Activated CD8-positive, alpha-beta T cell treated with anti-CD3 and anti-CD28 coated beads for 36 hours (primary cell): ENCODE results near the gene GRIK3. TPM values are rescaled to one million over a fixed set of nuclear protein-coding genes. Genes with fewer than 3 reads are reported as not detected.

Source experiments
- ATAC-seq: fragments of 200-7000 bp; cut with Tn5 transposase; one replicate; pipeline ENCODE4 v1.10.0; 2021; ENCODE audit warnings: mild to moderate bottlenecking, moderate library complexity
- CTCF ChIA-PET: fragments of 350-600 bp; sonication (Branson Sonifier 250); formaldehyde crosslinking; loops from one replicate; lab custom pipeline; 2021; ENCODE audit warnings: antibody characterized with exemption; lab: Charles Lee
- POLR2A ChIA-PET: fragments of 350-600 bp; sonication (Branson Sonifier 250); formaldehyde crosslinking; loops from one replicate; lab custom pipeline; 2021; ENCODE audit warnings: antibody characterized with exemption; lab: Charles Lee
- DNase-seq: peaks from one replicate; pipeline ENCODE4 v3.0.0-alpha.2; 2020
- H3K27ac Mint-ChIP-seq: one replicate; pipeline ENCODE4 v1.8.0; 2021; ENCODE audit warnings: mild to moderate bottlenecking, mixed read lengths
- H3K27me3 Mint-ChIP-seq: one replicate; pipeline ENCODE4 v1.8.0; 2021; ENCODE audit warnings: mixed read lengths
- H3K36me3 Mint-ChIP-seq: one replicate; pipeline ENCODE4 v1.8.0; 2021; ENCODE audit warnings: low read depth, mixed read lengths
- H3K4me1 Mint-ChIP-seq: one replicate; pipeline ENCODE4 v1.8.0; 2021; ENCODE audit warnings: low read depth, mixed read lengths
- H3K4me3 Mint-ChIP-seq: one replicate; pipeline ENCODE4 v1.8.0; 2021; ENCODE audit warnings: mild to moderate bottlenecking, moderate library complexity, mixed read lengths
- H3K9me3 Mint-ChIP-seq: one replicate; pipeline ENCODE4 v1.8.0; 2021; ENCODE audit warnings: mixed read lengths
- intact Hi-C: fragments of 100-400 bp; cut with micrococcal nuclease; formaldehyde crosslinking; loops from one replicate; pipeline ENCODE4 v1.10.0; 2022
- total RNA-seq, 2 experiments: library from RNA; stranded (reverse); gene quantifications; one replicate each; pipeline ENCODE4 v1.2.3, GENCODE V29; 2021
- TF ChIP-seq, protein P1 (sequence below): fragments of 200-600 bp; IDR thresholded peaks from one replicate; pipeline ENCODE4 v1.8.0; 2022; ENCODE audit warnings: antibody characterized with exemption, mild to moderate bottlenecking

The GRIK3 gene
- total RNA-seq, 2 experiments from 2014 or later, result not detected

DNA sequence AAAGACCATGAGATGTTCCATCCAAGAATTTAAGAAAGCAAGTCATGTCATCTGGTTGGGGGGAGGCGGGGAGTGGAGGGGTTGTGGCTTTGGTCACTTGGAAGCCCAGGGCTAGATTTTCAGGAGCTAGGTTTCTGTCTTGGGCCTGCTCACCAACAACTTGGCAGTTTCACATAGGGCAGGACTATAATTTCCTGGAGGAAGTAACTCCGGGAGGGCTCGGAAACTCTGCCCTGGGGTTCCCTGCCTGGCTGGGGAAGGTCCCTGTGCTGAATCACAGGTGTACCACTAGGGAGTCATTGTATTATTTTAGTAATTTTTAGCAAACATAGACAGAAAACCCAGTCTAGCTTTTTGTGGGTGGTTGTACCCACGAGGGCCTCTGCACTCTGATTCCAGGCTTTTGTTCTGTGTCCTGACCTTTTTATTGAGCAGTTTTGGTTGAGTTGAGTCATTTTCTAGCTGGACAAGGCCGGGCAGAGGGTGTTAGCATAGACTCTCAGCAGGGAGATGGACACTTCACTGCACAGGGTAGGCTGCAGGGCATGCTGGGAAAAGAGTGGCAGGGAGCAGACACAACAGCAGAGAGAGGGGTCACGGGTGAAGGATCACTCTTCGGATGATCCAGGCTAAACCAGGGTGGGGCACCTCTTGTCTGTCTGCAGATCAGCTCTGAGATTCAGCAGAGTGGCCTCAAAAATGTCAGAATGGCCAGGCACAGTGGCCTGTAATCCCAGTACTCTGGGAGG is 144.7 kb downstream of the GRIK3 start:
- ChIA-PET POLR2A (no interaction called here), CTCF (no interaction called here)
- H3K9me3 Mint-ChIP-seq, result no peaks in the 10 kb centered on the region
- H3K27me3 Mint-ChIP-seq, result peaks cover 3% of the 10 kb centered on the region
- H3K36me3 Mint-ChIP-seq, result no peaks in the 10 kb centered on the region
- H3K4me1 Mint-ChIP-seq, result no peaks in the 10 kb centered on the region
- no peak for DNase-seq
- TF ChIP-seq, protein P1, sequence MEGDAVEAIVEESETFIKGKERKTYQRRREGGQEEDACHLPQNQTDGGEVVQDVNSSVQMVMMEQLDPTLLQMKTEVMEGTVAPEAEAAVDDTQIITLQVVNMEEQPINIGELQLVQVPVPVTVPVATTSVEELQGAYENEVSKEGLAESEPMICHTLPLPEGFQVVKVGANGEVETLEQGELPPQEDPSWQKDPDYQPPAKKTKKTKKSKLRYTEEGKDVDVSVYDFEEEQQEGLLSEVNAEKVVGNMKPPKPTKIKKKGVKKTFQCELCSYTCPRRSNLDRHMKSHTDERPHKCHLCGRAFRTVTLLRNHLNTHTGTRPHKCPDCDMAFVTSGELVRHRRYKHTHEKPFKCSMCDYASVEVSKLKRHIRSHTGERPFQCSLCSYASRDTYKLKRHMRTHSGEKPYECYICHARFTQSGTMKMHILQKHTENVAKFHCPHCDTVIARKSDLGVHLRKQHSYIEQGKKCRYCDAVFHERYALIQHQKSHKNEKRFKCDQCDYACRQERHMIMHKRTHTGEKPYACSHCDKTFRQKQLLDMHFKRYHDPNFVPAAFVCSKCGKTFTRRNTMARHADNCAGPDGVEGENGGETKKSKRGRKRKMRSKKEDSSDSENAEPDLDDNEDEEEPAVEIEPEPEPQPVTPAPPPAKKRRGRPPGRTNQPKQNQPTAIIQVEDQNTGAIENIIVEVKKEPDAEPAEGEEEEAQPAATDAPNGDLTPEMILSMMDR, result no peak
- H3K27ac Mint-ChIP-seq, result no peak overlapping the region
- no peak for ATAC-seq
- no peak overlapping the region for H3K4me3 Mint-ChIP-seq
- intact Hi-C loops, result no loop called here

- ChIA-PET CTCF (no interaction called here), POLR2A (no interaction called here)
- Mint-ChIP-seq H3K27ac (no peak overlapping the region), H3K27me3 (peaks cover 3% of the 10 kb centered on the region), H3K36me3 (no peaks in the 10 kb centered on the region), H3K4me1 (no peaks in the 10 kb centered on the region), H3K9me3 (no peaks in the 10 kb centered on the region), H3K4me3 (no peak overlapping the region)
- intact Hi-C loops, result no loop called here
- ATAC-seq (no peak), DNase-seq (no peak)
- TF ChIP-seq, protein P1, result no peak
These were observed 145.4 kb downstream of the GRIK3 start for GRCh38 chr1:36888811-36889477.

DNA sequence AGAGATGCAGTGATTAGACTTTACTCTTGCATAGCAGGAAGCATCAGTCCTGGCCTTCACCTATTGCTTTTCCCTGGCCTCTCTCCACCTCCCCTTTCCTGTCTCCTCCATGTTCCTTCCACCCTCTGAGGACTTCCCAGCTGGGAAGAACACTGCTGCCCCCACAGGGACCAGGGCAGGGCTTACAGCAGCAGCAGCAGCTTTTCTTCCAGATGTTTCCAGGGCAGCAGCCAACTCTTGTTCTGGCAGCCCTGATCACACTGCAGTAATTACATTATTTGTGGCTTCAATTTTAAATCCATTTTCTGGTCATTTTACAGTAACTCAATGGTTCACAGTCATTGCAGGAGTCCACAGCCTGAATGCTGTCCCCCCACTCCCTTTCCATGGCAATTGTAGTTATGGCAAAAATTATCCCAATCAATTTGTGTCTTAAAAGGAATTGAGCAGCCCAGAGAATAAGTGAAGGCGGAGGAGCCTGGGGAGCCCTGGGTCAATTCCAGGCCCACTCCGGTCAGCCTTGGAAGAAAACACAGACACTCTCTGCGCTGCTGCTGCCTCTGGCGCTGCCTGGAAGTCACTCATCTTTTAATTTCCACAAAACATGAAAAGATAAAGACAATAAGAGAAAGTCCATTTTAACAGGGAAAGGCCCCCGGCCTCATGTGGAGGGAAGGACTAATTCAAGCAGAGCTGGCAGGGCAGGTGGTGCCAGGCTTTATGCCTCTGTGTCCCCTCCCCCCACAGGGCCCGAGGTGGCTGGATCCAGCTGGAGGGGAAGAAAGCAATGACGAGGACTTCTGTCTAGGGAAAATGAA is 148.6 kb downstream of the GRIK3 start:
- Mint-ChIP-seq H3K4me3 (no peak overlapping the region), H3K27me3 (peaks cover 8% of the 10 kb centered on the region), H3K27ac (no peak overlapping the region), H3K4me1 (no peaks in the 10 kb centered on the region), H3K36me3 (no peaks in the 10 kb centered on the region), H3K9me3 (no peaks in the 10 kb centered on the region)
- no peak for ATAC-seq
- ChIA-PET CTCF (no interaction called here), POLR2A (interaction anchor here (0.5 kb wide), 1 partner anchor 1147 kb away, joined by 3 read pairs; no protein-coding TSS in a partner anchor)
- no peak for DNase-seq
- TF ChIP-seq, protein P1, result no peak
- intact Hi-C loops, result no loop called here

- no peaks in the 10 kb centered on the region for H3K4me1 Mint-ChIP-seq
- TF ChIP-seq, protein P1, result no peak
- ChIA-PET POLR2A (no interaction called here), CTCF (no interaction called here)
- DNase-seq, result no peak
- H3K27ac Mint-ChIP-seq, result no peak overlapping the region
- H3K27me3 Mint-ChIP-seq, result peaks cover 9% of the 10 kb centered on the region
- no peaks in the 10 kb centered on the region for H3K36me3 Mint-ChIP-seq
- H3K9me3 Mint-ChIP-seq, result no peaks in the 10 kb centered on the region
- H3K4me3 Mint-ChIP-seq, result no peak overlapping the region
- intact Hi-C loops, result no loop called here
- ATAC-seq, result no peak
These were observed 149.5 kb downstream of the GRIK3 start for GRCh38 chr1:36884801-36885200.
